Gastrocnemius medialis (tissue), 4 donors: ENCODE measurements around the gene RFXANK. TPM values are rescaled to one million over a fixed set of nuclear protein-coding genes. Genes with fewer than 3 reads are reported as not detected.

Experiments
- ATAC-seq, 2 donors: fragments of 150-250 bp; one replicate each; pipeline ENCODE4 v1.9.1; 2016
- DNase-seq, 2 donors: peaks; one replicate each; pipeline ENCODE4 v3.0.0-alpha.2; 2019
- H3K27ac ChIP-seq, 4 donors: fragments of 200-600 bp; sonication (generic); 1 replicate in 1 of 4; 2 replicates in 3 of 4; pipeline ENCODE4 v1.5.1; 2016 to 2018; ENCODE audit warnings: mild to moderate bottlenecking in 2 of 4, moderate library complexity in 1 of 4
- H3K27me3 ChIP-seq, 3 donors: fragments of 200-600 bp; sonication (generic) in 2 of 3; 1 replicate in 1 of 3; 2 replicates in 2 of 3; pipeline versions ENCODE4 v1.5.1 to v1.6.0; 2016 to 2019; ENCODE audit warnings: mild to moderate bottlenecking in 1 of 3, moderate library complexity in 1 of 3
- H3K36me3 ChIP-seq, 2 donors: fragments of 200-600 bp; sonication (generic) in 1 of 2; one replicate each; pipeline ENCODE4 v1.5.1; 2017 to 2018
- H3K4me1 ChIP-seq, 2 donors: fragments of 200-600 bp; sonication (generic) in 1 of 2; one replicate each; pipeline ENCODE4 v1.5.1; 2016 to 2017; ENCODE audit warnings: mild to moderate bottlenecking in 2 of 2
- H3K4me3 ChIP-seq, 4 donors: fragments of 200-600 bp; sonication (generic) in 3 of 4; 1 replicate in 1 of 4; 2 replicates in 3 of 4; pipeline ENCODE4 v1.5.1; 2016 to 2019; ENCODE audit warnings: mild to moderate bottlenecking in 2 of 4
- H3K9me3 ChIP-seq, 3 donors: fragments of 200-600 bp; sonication (generic) in 2 of 3; 1 replicate in 1 of 3; 2 replicates in 2 of 3; pipeline ENCODE4 v1.5.1; 2016 to 2019
- POLR2A ChIP-seq, 2 donors: fragments of 450-650 bp; IDR thresholded peaks; one replicate each; pipeline ENCODE4 v1.6.1; 2017; ENCODE audit warnings: antibody characterized with exemption in 2 of 2, mild to moderate bottlenecking in 2 of 2, moderate library complexity in 2 of 2
- in situ Hi-C, 4 donors: fragments of 200-750 bp; cut with MboI; loops; one replicate each; pipeline versions ENCODE4 v1.15.0 to v1.8.0; 2017; ENCODE audit warnings: low sequenced_read_pairs in 4 of 4
- intact Hi-C: fragments of 100-400 bp; cut with DNase I; formaldehyde crosslinking; loops from one replicate; pipeline ENCODE4 v1.15.1; 2023; ENCODE audit warnings: low total_unique reads
- total RNA-seq, 4 donors: library from RNA; depleted of rRNA; stranded (reverse); fragments of >200 nt; gene quantifications; one replicate each; pipeline versions ENCODE4 v1.1.0 to v1.2.3, GENCODE V29; 2016
- TF ChIP-seq, protein P1 (sequence below), 5 experiments: fragments of 450-650 bp in 3 of 5; fragments of 200-600 bp in 2 of 5; sonication (generic) in 2 of 5; IDR thresholded peaks in 4 of 5; conservative IDR thresholded peaks in 1 of 5; 1 replicate in 4 of 5; 2 replicates in 1 of 5; pipeline ENCODE4 v1.5.1; 2016 to 2019; ENCODE audit warnings: antibody characterized with exemption in 5 of 5, mild to moderate bottlenecking in 3 of 5, moderate library complexity in 3 of 5

The RFXANK gene
- total RNA-seq, 4 donors from 2014 or later = 25.5 to 44.1 (median 35.1) TPM

DNA sequence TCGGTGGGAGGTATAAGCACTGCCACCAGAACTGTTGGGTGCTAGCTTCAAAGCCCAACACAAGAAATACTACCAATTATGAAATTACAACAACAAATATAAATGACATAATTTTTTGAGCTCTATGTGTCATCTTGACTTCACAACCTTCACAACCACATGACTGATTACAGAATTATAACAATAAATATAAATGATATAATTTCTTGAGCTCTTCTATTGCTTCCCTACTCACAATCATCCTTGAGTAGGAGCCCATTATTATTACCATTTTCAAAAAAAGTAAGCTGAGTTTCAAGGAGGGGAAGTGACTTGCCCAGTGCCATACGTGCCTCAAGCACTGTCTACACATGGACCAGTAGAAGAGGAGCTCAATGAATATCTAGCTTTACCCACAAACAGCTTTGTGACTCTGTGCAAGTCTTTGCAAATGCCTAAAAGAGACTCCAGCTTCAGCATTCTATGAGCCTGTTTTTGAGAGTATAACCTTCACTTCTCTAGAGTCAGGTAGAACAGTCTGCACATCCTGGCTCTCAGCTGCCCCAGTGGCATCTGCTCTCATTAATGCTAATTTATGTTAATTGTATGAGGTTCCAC is 42.3 kb downstream of the RFXANK start:
- Histone ChIP-seq H3K36me3 (no peaks in the 10 kb centered on the region), H3K27ac (no peak overlapping the region), H3K9me3 (peaks cover 0 to 23% (median 9%) of the 10 kb centered on the region in 3 donors), H3K4me3 (no peak overlapping the region), H3K27me3 (peaks cover under 1 to 30% (median 4%) of the 10 kb centered on the region in 3 donors), H3K4me1 (no peaks in the 10 kb centered on the region)
- in situ Hi-C loops (no loop called here), intact Hi-C loops (no loop called here)
- ATAC-seq (no peak), DNase-seq (no peak)
- TF ChIP-seq, protein P1, sequence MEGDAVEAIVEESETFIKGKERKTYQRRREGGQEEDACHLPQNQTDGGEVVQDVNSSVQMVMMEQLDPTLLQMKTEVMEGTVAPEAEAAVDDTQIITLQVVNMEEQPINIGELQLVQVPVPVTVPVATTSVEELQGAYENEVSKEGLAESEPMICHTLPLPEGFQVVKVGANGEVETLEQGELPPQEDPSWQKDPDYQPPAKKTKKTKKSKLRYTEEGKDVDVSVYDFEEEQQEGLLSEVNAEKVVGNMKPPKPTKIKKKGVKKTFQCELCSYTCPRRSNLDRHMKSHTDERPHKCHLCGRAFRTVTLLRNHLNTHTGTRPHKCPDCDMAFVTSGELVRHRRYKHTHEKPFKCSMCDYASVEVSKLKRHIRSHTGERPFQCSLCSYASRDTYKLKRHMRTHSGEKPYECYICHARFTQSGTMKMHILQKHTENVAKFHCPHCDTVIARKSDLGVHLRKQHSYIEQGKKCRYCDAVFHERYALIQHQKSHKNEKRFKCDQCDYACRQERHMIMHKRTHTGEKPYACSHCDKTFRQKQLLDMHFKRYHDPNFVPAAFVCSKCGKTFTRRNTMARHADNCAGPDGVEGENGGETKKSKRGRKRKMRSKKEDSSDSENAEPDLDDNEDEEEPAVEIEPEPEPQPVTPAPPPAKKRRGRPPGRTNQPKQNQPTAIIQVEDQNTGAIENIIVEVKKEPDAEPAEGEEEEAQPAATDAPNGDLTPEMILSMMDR (IDR thresholded peaks at IDR 0.05 in 4 of 5, conservative IDR thresholded peaks at IDR 0.05 in 1 of 5) = no peak
- no peak for TF ChIP-seq POLR2A (IDR thresholded peaks at IDR 0.05)

DNA sequence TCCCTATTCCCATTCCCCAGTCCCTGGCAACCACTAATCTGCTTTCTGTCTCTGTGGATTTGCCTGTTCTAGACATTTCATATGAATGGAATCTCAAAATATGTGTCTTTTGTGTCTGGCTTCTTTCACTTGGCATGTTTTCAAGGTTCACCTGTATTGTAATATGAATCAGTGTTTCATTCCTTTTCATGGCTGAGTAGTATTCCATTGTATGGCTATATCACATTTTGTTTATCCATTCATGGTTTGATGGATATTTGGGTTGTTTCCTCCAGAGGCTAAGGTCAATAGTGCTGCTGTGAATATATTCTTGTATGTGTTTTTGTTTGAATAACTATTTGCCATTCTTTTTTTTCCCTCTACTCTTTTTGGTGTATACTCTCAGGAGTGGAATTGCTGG is 44.1 kb downstream of the RFXANK start:
- intact Hi-C loops (no loop called here), in situ Hi-C loops (no loop called here)
- Histone ChIP-seq H3K4me1 (no peaks in the 10 kb centered on the region), H3K4me3 (no peak overlapping the region), H3K9me3 (peaks cover 0 to 23% (median 9%) of the 10 kb centered on the region in 3 donors), H3K36me3 (no peaks in the 10 kb centered on the region), H3K27ac (no peak overlapping the region), H3K27me3 (peaks cover 0 to 30% (median 15%) of the 10 kb centered on the region in 3 donors)
- TF ChIP-seq, protein P1 (IDR thresholded peaks at IDR 0.05 in 4 of 5, conservative IDR thresholded peaks at IDR 0.05 in 1 of 5) = no peak
- no peak for TF ChIP-seq POLR2A (IDR thresholded peaks at IDR 0.05)
- no peak for ATAC-seq
- DNase-seq = no peak

DNA sequence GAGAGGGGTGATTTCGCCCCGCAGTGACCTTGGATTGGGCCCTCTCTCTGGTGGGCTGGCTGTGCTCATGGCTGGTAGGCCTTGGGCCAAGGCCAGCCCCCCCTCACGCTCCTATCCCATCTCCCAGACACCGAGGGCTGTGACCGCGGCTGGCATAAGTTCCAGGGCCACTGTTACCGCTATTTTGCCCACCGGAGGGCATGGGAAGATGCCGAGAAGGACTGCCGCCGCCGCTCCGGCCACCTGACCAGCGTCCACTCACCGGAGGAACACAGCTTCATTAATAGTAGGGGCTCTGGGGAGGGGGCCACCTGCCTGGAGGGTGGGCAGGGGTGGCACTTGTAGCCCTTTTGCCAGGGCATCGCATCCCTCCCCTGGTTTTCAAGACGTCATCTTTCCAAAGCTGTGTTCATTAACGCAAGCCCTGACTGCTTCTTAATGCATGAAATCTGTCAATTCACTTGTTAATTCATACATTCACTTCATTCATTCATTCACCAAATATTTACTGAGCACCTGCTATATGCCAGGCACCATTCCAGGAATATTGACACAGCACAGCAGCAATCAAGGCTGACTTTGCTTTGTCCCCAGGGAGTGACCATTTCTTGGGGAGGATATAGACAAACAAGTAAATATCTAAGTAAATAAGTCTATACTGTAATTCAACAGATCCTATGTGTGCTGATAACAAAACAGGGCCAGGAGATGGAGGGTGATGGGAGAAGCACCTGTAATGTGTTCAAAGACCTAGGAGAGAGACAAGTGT is 46.3 kb downstream of the RFXANK start:
- peaks cover 0 to 23% (median 9%) of the 10 kb centered on the region in 3 donors for H3K9me3 ChIP-seq
- intact Hi-C loops = no loop called here
- H3K27me3 ChIP-seq = peaks cover 0 to 22% (median 11%) of the 10 kb centered on the region in 3 donors
- H3K36me3 ChIP-seq = no peaks in the 10 kb centered on the region
- TF ChIP-seq, protein P1 (IDR thresholded peaks at IDR 0.05 in 4 of 5, conservative IDR thresholded peaks at IDR 0.05 in 1 of 5) = no peak
- no peak for TF ChIP-seq POLR2A (IDR thresholded peaks at IDR 0.05)
- no peaks in the 10 kb centered on the region for H3K4me1 ChIP-seq
- no peak for DNase-seq
- in situ Hi-C loops = no loop called here
- no peak overlapping the region for H3K4me3 ChIP-seq
- H3K27ac ChIP-seq = no peak overlapping the region
- no peak for ATAC-seq

DNA sequence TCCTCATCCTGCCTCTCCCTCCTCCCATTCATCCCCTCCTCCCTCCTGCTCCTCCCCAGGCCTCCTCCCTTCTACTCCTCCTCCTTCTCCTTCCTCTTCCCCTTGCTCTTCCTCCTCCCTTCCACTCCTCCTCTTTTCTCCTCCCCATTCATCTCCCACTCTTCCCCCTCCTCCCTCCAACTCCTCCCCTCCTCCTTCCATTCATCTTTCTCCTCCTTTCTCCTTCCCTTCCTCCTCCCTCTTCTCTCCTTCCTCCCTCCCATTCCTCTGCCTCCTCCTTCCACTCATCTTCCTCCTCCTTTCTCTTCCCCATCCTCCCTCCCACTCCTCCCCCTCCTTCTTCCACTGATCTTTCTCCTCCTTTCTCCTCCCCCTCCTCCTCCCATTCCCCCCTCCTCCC is 47.6 kb downstream of the RFXANK start:
- intact Hi-C loops (no loop called here), in situ Hi-C loops (no loop called here)
- DNase-seq = no peak
- no peak overlapping the region for H3K4me3 ChIP-seq
- TF ChIP-seq POLR2A (IDR thresholded peaks at IDR 0.05) = no peak
- TF ChIP-seq, protein P1 (IDR thresholded peaks at IDR 0.05 in 4 of 5, conservative IDR thresholded peaks at IDR 0.05 in 1 of 5) = no peak
- H3K4me1 ChIP-seq = no peaks in the 10 kb centered on the region
- peaks cover 0 to 16% (median 11%) of the 10 kb centered on the region in 3 donors for H3K27me3 ChIP-seq
- H3K9me3 ChIP-seq = peaks cover 0 to 12% (median 5%) of the 10 kb centered on the region in 3 donors
- no peak overlapping the region for H3K27ac ChIP-seq
- no peaks in the 10 kb centered on the region for H3K36me3 ChIP-seq
- no peak for ATAC-seq
